Fibroblast of the aortic adventitia (primary cell): Measurements from ENCODE around the gene TTYH3. TPM values are rescaled to one million over a fixed set of nuclear protein-coding genes. Genes with fewer than 3 reads are reported as not detected.
A peak's percentile ranks its signal among the peaks of the same experiment; 100 is the strongest.

Source experiments
- DNase-seq: peaks from one replicate; pipeline ENCODE4 v3.0.0-alpha.2; 2010; ENCODE audit warnings: low read depth
- H3K4me3 ChIP-seq: 2 replicates; pipeline ENCODE4 v1.5.1; 2011; ENCODE audit warnings: low read depth, mild to moderate bottlenecking, control low read depth, low read length, moderate library complexity
- total RNA-seq: library from RNA; depleted of rRNA; stranded (reverse); fragments of >200 nt; gene quantifications from 2 replicates; pipeline ENCODE4 v1.2.3, GENCODE V29; 2012; ENCODE audit warnings: low replicate concordance
- TF ChIP-seq, protein P1 (sequence below): IDR thresholded peaks from 2 replicates; pipeline ENCODE4 v1.5.1; 2011; ENCODE audit warnings: mild to moderate bottlenecking, low read length, control low read depth, inconsistent platforms; ENCODE audit not compliant: insufficient read depth

The TTYH3 gene
- total RNA-seq, 1 donor = 27.9 TPM

- no peak for DNase-seq
- TF ChIP-seq, protein P1, sequence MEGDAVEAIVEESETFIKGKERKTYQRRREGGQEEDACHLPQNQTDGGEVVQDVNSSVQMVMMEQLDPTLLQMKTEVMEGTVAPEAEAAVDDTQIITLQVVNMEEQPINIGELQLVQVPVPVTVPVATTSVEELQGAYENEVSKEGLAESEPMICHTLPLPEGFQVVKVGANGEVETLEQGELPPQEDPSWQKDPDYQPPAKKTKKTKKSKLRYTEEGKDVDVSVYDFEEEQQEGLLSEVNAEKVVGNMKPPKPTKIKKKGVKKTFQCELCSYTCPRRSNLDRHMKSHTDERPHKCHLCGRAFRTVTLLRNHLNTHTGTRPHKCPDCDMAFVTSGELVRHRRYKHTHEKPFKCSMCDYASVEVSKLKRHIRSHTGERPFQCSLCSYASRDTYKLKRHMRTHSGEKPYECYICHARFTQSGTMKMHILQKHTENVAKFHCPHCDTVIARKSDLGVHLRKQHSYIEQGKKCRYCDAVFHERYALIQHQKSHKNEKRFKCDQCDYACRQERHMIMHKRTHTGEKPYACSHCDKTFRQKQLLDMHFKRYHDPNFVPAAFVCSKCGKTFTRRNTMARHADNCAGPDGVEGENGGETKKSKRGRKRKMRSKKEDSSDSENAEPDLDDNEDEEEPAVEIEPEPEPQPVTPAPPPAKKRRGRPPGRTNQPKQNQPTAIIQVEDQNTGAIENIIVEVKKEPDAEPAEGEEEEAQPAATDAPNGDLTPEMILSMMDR = no peak
- no peak overlapping the region for H3K4me3 ChIP-seq
Measured at GRCh38 chr7:2617325-2617905, 14.4 kb upstream of the TTYH3 start.

- peak overlapping the region; percentile 15 for H3K4me3 ChIP-seq
- TF ChIP-seq, protein P1 = no peak
- peak; percentile 71 for DNase-seq
Measured at GRCh38 chr7:2619116-2619515, 12.7 kb upstream of the TTYH3 start.

DNA sequence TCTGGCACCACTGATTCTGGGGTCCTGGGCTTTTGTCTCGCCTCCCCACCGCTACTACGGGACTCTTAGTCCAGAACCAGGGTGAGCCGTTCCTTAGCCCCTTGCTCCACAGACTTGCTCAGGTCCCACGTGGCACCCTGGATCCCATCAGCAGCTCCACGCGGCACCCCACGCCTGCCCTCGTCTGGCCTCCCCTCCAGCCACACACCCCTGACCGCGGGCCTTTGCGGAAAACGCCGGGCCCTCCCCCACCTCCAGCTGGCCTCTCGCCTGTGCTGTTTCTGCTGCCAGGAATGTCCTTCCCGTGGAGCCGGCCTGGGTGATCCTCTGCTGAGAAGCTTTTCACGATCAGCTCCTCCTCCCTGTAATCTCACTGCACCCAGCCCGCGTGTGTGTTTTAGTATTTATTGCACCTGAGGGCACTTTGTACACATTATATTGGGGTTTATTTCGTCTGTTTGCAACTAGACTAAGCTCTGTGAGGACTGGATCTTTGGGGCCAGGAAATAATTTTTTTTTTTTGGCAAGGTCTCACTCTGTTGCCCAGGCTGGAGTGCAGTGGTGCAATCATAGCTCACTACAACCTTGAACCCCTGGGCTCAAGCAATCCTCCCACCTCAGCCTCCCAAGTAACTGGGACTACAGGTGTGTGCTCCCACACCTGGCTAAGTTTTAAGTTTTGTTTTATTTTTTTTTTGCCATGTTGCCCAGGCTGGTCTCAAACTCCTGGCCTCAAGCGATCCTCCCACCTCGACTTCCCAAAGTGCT, 10.5 kb upstream of the TTYH3 start:
- DNase-seq = peak; percentile 66
- TF ChIP-seq, protein P1 = no peak
- no peak overlapping the region for H3K4me3 ChIP-seq

DNA sequence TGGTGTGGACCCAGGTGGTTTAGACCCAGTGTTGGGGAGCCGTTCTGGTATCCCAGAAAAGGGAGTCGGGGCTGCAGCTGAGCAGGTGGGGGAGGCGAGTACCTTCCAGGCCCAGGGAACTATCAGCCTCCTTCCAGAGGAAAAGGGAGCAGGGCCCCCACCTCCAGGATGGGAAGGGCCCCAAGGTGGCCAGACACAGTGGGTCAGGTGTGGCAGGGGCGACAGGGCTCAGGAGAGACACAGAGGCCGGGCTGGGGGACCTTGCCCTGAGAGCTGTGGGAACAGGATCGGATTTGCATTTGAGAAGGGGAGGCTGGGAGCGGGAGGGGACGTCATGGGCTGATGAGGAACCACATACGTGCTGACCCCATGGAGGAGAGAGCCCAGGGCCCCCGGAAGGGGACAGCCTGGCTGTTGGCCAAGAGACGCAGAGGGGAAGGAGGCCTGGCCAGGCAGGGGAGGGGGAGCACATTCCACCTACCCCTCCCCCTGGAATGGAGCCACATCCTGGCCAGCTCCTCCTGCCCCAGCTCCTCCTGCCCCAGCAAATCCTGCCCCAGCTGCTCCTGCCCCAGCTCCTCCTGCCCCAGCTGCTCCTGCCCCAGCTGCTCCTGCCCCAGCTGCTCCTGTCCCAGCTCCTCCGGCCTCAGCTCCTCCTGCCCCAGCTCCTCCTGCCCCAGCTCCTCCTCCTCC, 9.7 kb upstream of the TTYH3 start:
- DNase-seq = no peak
- TF ChIP-seq, protein P1 = no peak
- H3K4me3 ChIP-seq = no peak overlapping the region

DNA sequence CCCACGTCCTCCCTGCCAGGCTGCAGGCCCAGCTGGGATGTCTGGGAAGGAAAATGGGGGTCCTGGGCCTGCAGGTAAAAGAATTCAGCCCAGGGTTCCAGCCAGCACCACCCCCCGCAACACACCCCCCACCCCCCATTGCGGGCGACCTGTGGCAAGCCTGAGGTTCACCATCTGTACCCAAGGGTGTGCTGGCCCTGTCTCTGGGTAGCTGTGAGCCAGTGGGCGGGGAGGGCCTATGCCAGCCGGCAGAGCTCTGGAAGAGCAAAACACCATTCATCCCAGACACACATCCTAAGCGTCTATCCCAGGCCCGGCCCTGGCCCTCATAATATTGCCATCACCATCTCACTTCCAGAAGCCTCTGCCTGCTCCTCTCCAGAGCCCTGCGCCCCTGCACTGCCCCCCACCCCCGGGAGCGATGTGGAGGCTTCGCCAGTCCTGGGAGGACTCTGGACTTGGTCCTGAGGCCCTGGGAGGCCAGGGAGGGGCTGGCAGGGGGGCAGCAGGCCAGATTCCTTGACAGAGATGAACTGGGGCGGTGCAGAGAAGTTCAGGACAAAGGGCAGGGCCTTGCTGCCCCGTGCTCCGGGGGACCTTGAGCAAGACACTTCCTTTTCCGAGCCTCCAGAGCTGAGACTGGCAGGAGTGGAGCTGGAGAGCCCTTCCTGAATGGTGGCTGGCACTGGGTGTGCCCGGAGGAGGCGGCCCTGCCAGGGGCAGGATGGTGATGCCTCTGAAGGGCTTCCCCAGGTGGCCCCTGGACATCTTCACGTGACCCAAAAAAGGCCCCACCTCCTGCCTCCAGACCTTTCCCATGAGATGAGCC, 8.7 kb upstream of the TTYH3 start:
- DNase-seq = no peak

GRCh38 chr7:2623698-2624014, 8.1 kb upstream of the TTYH3 start:
- no peak for DNase-seq
- TF ChIP-seq, protein P1 = no peak
- no peak overlapping the region for H3K4me3 ChIP-seq

More for the DNA sequence above, 8.7 kb upstream of the TTYH3 start:
- H3K4me3 ChIP-seq = no peak overlapping the region
- TF ChIP-seq, protein P1 = no peak
